ENCODE results near the gene GTPBP2. TPM values are rescaled to one million over a fixed set of nuclear protein-coding genes. Genes with fewer than 3 reads are reported as not detected.

GTPBP2 gene
- total RNA-seq, 1 donor, result 50.1 TPM

- TF ChIP-seq CTCF (IDR thresholded peaks at IDR 0.05; ENCODE audit: insufficient read depth, low read depth, low read length), result no peak
- peak; percentile 99 for DNase-seq (ENCODE audit: low read depth)
- H3K4me3 ChIP-seq (ENCODE audit: low read depth, low read length), result peak overlapping the region; percentile 95
These were observed 639 bp upstream of the GTPBP2 start for GRCh38 chr6:43629505-43630300.

- peak; percentile 63 for DNase-seq (ENCODE audit: low read depth)
- TF ChIP-seq CTCF (IDR thresholded peaks at IDR 0.05; ENCODE audit: insufficient read depth, low read depth, low read length), result no peak
- H3K4me3 ChIP-seq (ENCODE audit: low read depth, low read length), result peak overlapping the region; percentile 95
These were observed 516 bp downstream of the GTPBP2 start for GRCh38 chr6:43628393-43629103.

DNA sequence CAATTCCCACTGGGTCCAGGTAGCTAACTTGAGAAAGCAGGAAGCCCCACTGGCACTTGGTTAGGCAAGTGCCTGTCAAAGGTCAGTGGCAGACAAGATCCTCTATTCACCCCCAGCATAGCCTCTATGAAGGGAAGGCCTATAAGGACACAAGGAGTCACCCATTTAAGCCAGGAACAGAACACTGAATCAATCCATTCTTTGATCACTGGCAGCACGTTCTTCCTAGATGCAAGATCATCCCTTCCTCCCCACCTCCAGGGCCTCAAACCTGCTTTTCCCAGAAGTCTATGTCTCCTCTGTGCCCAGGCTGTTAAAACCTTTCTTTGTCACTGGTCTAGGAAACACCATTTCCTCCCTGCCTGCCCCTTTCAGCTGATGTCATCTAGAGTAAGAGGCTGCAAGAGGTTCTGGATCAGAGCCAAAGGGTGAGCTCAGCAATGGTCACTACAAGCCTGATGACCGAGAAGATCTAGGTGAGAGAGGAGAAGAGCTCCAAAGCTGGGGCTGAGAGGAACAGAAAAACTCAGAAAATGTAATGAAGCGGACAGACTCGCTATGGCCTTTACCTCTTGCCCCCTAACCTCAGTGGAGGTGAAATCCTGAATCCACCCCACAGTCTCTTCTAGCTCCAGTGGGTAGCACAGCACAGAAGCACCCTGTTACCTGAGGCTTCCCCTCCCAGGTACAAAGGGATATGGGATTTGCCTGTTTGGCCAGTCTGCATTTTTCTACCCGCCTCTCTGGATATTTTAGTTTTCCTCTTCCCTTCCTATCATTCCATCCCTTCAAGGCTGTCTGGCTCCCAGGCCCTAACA lies 1.8 kb downstream of the GTPBP2 start:
- no peak for TF ChIP-seq CTCF (IDR thresholded peaks at IDR 0.05; ENCODE audit: insufficient read depth, low read depth, low read length)
- DNase-seq (ENCODE audit: low read depth), result peak; percentile 97
- peak overlapping the region; percentile 95 for H3K4me3 ChIP-seq (ENCODE audit: low read depth, low read length)

DNA sequence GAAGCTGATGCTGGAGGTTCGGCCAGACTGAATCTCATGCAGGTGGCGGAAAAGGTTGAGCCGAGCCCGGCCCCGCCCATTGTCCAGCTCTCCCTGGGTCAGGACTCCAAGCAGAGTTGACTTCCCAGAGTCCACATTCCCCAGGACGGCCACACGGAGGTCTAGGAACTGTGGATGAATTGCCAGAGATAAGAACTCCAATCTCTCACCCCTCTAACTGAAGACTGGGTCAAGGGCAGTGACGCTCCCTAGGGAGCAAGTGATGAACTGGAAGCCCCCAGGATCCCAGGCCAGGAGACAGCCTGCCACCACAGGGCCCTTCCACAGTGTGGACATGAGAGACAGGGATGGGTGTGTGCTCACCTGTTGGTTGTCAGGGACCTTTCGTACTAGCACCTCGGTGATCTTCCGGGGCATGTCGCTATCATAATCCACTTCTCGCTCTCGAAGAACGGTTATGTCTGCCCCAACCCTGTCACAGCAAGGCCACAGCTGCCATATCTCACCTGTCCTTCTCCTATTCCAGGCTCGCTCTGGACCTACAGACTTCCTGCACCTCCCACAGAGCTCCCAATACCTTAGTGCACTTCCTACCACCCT lies 3.6 kb downstream of the GTPBP2 start:
- H3K4me3 ChIP-seq (ENCODE audit: low read depth, low read length), result no peak overlapping the region
- no peak for TF ChIP-seq CTCF (IDR thresholded peaks at IDR 0.05; ENCODE audit: insufficient read depth, low read depth, low read length)
- DNase-seq (ENCODE audit: low read depth), result no peak

- no peak overlapping the region for H3K4me3 ChIP-seq (ENCODE audit: low read depth, low read length)
- TF ChIP-seq CTCF (IDR thresholded peaks at IDR 0.05; ENCODE audit: insufficient read depth, low read depth, low read length), result no peak
- no peak for DNase-seq (ENCODE audit: low read depth)
These were observed 4.2 kb downstream of the GTPBP2 start for GRCh38 chr6:43624786-43625288.
